ENCODE data around the gene MRPL47. TPM values are rescaled to one million over a fixed set of nuclear protein-coding genes. Genes with fewer than 3 reads are reported as not detected.

MRPL47 gene
- total and polyA plus RNA-seq, 10 of the 15 experiments (the other 5 are each of a cell fraction or from before 2014, with no cell fraction given), result 40.6 to 237 (median 73.9) TPM

- ChIA-PET SMC1A (ENCODE audit: uncharacterized antibody, unreplicated experiment) (interaction anchor here (0.6 kb wide), 1 partner anchor 54 kb away, joined by 3 read pairs; no protein-coding TSS in a partner anchor), POLR2A (interaction anchor here (1.1 kb wide), 1 partner anchor 11 kb away, joined by 3 read pairs; the partner anchor contains the start of genes MRPL47 and NDUFB5), CTCF (interaction anchor here (1.7 kb wide), 1 partner anchor 20 kb away, joined by 4 read pairs; no protein-coding TSS in a partner anchor), RAD21 (ENCODE audit: unreplicated experiment) (interaction anchor here (1.4 kb wide), 1 partner anchor 53 kb away, joined by 4 read pairs; the partner anchor contains the start of gene ACTL6A)
- ATAC-seq (no peak), FAIRE-seq (peak; percentile 35), DNase-seq (ENCODE audit: low read depth, low spot score) (no peak)
- intact Hi-C loops (cut with micrococcal nuclease; ENCODE audit: unreplicated experiment), result no loop called here
- Histone ChIP-seq H3K9ac (ENCODE audit: control insufficient read depth, insufficient read depth, low read length) (no peak overlapping the region), H3K79me2 (ENCODE audit: control insufficient read depth, insufficient read depth, low read length) (peaks cover 2% of the 10 kb centered on the region), H3K4me3 (no peak overlapping the region), H3K9me3 (replicated peaks; ENCODE audit: control insufficient read depth, insufficient read depth, low read length) (no peaks in the 10 kb centered on the region), H3K27me3 (replicated peaks in 1 of 2; ENCODE audit: control insufficient read depth in 2 of 2, insufficient read depth in 2 of 2, low read length in 1 of 2) (no peaks in the 10 kb centered on the region), H3K4me2 (ENCODE audit: control insufficient read depth, insufficient read depth) (no peak overlapping the region), H3K27ac (ENCODE audit: control insufficient read depth, insufficient read depth) (no peak overlapping the region), H3K36me3 (ENCODE audit: control insufficient read depth in 2 of 2, insufficient read depth in 2 of 2, low read length in 1 of 2) (peaks cover 0 to 10% of the 10 kb centered on the region in 2 experiments; a peak in 2 of 4 replicates), H2AFZ (ENCODE audit: control insufficient read depth, low read depth, low read length) (no peak overlapping the region), H3K4me1 (ENCODE audit: control insufficient read depth, insufficient read depth, low read length) (no peaks in the 10 kb centered on the region), H4K20me1 (ENCODE audit: control insufficient read depth, insufficient read depth) (no peaks in the 10 kb centered on the region)
- no peak for TF ChIP-seq HDAC2 (IDR thresholded peaks at IDR 0.05)
- no peak for TF ChIP-seq NFIC (IDR thresholded peaks at IDR 0.05; ENCODE audit: low read depth, low read length)
- TF ChIP-seq CHD2 (IDR thresholded peaks at IDR 0.05; ENCODE audit: borderline replicate concordance, low read depth, low read length), result no peak
- TF ChIP-seq PRDM15 (CRISPR knock-in tag; IDR thresholded peaks at IDR 0.05), result no peak
- TF ChIP-seq FOS (IDR thresholded peaks at IDR 0.05; ENCODE audit: borderline replicate concordance, extremely low read depth, insufficient read length), result no peak
- TF ChIP-seq ELK1 (IDR thresholded peaks at IDR 0.05; ENCODE audit: low read depth, low read length), result no peak
- no peak for TF ChIP-seq RUNX3 (IDR thresholded peaks at IDR 0.05; ENCODE audit: low read length)
- no peak for TF ChIP-seq HDAC6 (IDR thresholded peaks at IDR 0.05; ENCODE audit: unreplicated experiment)
- no TSS peak for BruUV-seq (replicated peaks)
- in situ Hi-C loops (cut with MboI), result no loop called here
- WGBS (ENCODE audit: insufficient coverage, insufficient replicate concordance, low lambda C conversion rate, missing lambda C conversion rate), result 50% methylated on average over 4 of the region's 4 CpGs
These were observed 11.2 kb upstream of the MRPL47 start for GRCh38 chr3:179615458-179616173.

All from GM12878 (cell line).